B cell (primary cell): ENCODE results near the gene CAV2. TPM values are rescaled to one million over a fixed set of nuclear protein-coding genes. Genes with fewer than 3 reads are reported as not detected.

Experiments used
- ATAC-seq: fragments of 200-7000 bp; cut with Tn5 transposase; one replicate; pipeline ENCODE4 v1.10.0; 2021; ENCODE audit warnings: low read depth, mild to moderate bottlenecking, moderate number of reproducible peaks, moderate library complexity
- CTCF ChIA-PET: fragments of 350-600 bp; sonication (Branson Sonifier 250); formaldehyde crosslinking; loops from one replicate; lab custom pipeline; 2021; ENCODE audit warnings: antibody characterized with exemption, inconsistent platforms; lab: Charles Lee
- POLR2A ChIA-PET: fragments of 350-600 bp; sonication (Branson Sonifier 250); formaldehyde crosslinking; loops from one replicate; lab custom pipeline; 2021; ENCODE audit warnings: antibody characterized with exemption; lab: Charles Lee
- DNase-seq: peaks from one replicate; pipeline ENCODE4 v3.0.0; 2013
- H2AFZ ChIP-seq: 2 replicates; pipeline ENCODE4 v1.6.1; 2012; ENCODE audit warnings: mild to moderate bottlenecking, low read depth, low read length; ENCODE audit not compliant: insufficient read depth, poor library complexity, severe bottlenecking
- H3K27ac ChIP-seq, 2 donors: 1 replicate in 1 of 2; 2 replicates in 1 of 2; pipeline ENCODE4 v1.5.1; 2012 to 2013; ENCODE audit warnings: low read length in 2 of 2, mild to moderate bottlenecking in 2 of 2, moderate library complexity in 1 of 2
- H3K27me3 ChIP-seq, 4 experiments: fragments of 200-600 bp in 1 of 4; sonication (generic) in 1 of 4; replicated peaks in 1 of 4; 1 replicate in 2 of 4; 2 replicates in 2 of 4; pipeline versions ENCODE4 v1.6.1 to v1.7.0; 2013 to 2016; ENCODE audit warnings: low read length in 3 of 4, mild to moderate bottlenecking in 2 of 4, mixed read lengths in 1 of 4, moderate library complexity in 1 of 4; ENCODE audit not compliant: insufficient read depth in 4 of 4, control insufficient read depth in 3 of 4; ENCODE audit errors: control extremely low read depth in 1 of 4
- H3K36me3 ChIP-seq, 2 experiments: replicated peaks in 1 of 2; 1 replicate in 1 of 2; 2 replicates in 1 of 2; pipeline versions ENCODE4 v1.6.1 to v1.7.1; 2013; ENCODE audit warnings: low read length in 1 of 2; ENCODE audit not compliant: insufficient read depth in 2 of 2, control insufficient read depth in 1 of 2; ENCODE audit errors: control extremely low read depth in 1 of 2, extremely low read depth in 1 of 2
- H3K4me1 ChIP-seq, 2 donors: fragments of 200-600 bp in 1 of 2; sonication (generic) in 1 of 2; 1 replicate in 1 of 2; 2 replicates in 1 of 2; pipeline versions ENCODE4 v1.5.1 to v1.6.1; 2013 to 2017; ENCODE audit warnings: low read length in 2 of 2; ENCODE audit not compliant: control insufficient read depth in 2 of 2, insufficient read depth in 2 of 2
- H3K4me2 ChIP-seq: replicated peaks from 2 replicates; pipeline ENCODE3; 2012; ENCODE audit warnings: mild to moderate bottlenecking, low read depth, low read length; ENCODE audit not compliant: poor library complexity, severe bottlenecking
- H3K4me3 ChIP-seq, 5 experiments: fragments of 200-600 bp in 1 of 5; sonication (generic) in 1 of 5; 1 replicate in 3 of 5; 2 replicates in 2 of 5; pipeline versions ENCODE4 v1.5.1 to v1.7.0; 2011 to 2016; ENCODE audit warnings: low read length in 4 of 5, mild to moderate bottlenecking in 4 of 5, low read depth in 2 of 5, control low read depth in 1 of 5, moderate library complexity in 1 of 5; ENCODE audit not compliant: insufficient read depth in 1 of 5; ENCODE audit errors: control extremely low read depth in 1 of 5, extremely low read depth in 1 of 5
- H3K79me2 ChIP-seq: fragments of 200-600 bp; sonication (generic); one replicate; pipeline ENCODE4 v1.6.0; 2016; ENCODE audit warnings: low read length; ENCODE audit not compliant: control insufficient read depth, insufficient read depth
- H3K9ac ChIP-seq: fragments of 200-600 bp; sonication (generic); 2 replicates; pipeline ENCODE4 v1.6.1; 2017; ENCODE audit warnings: mild to moderate bottlenecking, low read length, moderate library complexity
- H3K9me3 ChIP-seq, 3 donors: one replicate each; pipeline versions ENCODE4 v1.6.1 to v1.7.1; 2013; ENCODE audit warnings: low read length in 2 of 3; ENCODE audit not compliant: control insufficient read depth in 2 of 3, insufficient read depth in 1 of 3; ENCODE audit errors: control extremely low read depth in 1 of 3
- H4K20me1 ChIP-seq: 2 replicates; pipeline ENCODE4 v1.6.0; 2012; ENCODE audit warnings: mild to moderate bottlenecking, low read length; ENCODE audit not compliant: insufficient read depth, control insufficient read depth, poor library complexity, severe bottlenecking
- H3K27ac Mint-ChIP-seq: one replicate; pipeline ENCODE4 v1.8.0; 2021; ENCODE audit warnings: mixed read lengths
- H3K27me3 Mint-ChIP-seq: one replicate; pipeline ENCODE4 v1.8.0; 2021; ENCODE audit warnings: mixed read lengths
- H3K4me1 Mint-ChIP-seq: one replicate; pipeline ENCODE4 v1.8.0; 2021; ENCODE audit warnings: mixed read lengths
- H3K4me3 Mint-ChIP-seq: one replicate; pipeline ENCODE4 v1.8.0; 2021; ENCODE audit warnings: mixed read lengths
- H3K9me3 Mint-ChIP-seq: one replicate; pipeline ENCODE4 v1.8.0; 2022; ENCODE audit warnings: mixed read lengths; ENCODE audit not compliant: insufficient read depth
- EZH2 ChIP-seq: IDR thresholded peaks from 2 replicates; pipeline ENCODE4 v1.6.1; 2012; ENCODE audit warnings: borderline replicate concordance, low read depth, mild to moderate bottlenecking, moderate library complexity, low read length; ENCODE audit not compliant: insufficient read depth, poor library complexity, severe bottlenecking
- WGBS: methylation state at CpG from one replicate; pipeline ENCODE4 v1.1.5; 2013; ENCODE audit warnings: missing lambda C conversion rate; ENCODE audit not compliant: insufficient coverage; 5-methylcytosine and 5-hydroxymethylcytosine counted together
- intact Hi-C: fragments of 100-400 bp; cut with micrococcal nuclease; formaldehyde crosslinking; loops from one replicate; pipeline ENCODE4 v1.10.0; 2022
- polyA plus RNA-seq: library from polyadenylated mRNA; depleted of rRNA; stranded (reverse); fragments of >200 nt; gene quantifications from 2 replicates; pipeline ENCODE4 v1.2.3, GENCODE V29; 2012
- total RNA-seq, 2 donors: library from RNA; stranded (reverse); fragments of 120-200 nt in 1 of 2; gene quantifications; 1 replicate in 1 of 2; 2 replicates in 1 of 2; pipeline versions ENCODE4 v1.2.3 to v1.2.4, GENCODE V29; 2013 to 2022
- TF ChIP-seq, protein P1 (sequence below): fragments of 200-600 bp; IDR thresholded peaks from one replicate; pipeline ENCODE4 v1.8.0; 2022; ENCODE audit warnings: antibody characterized with exemption, mild to moderate bottlenecking

The CAV2 gene
- total and polyA plus RNA-seq, 2 donors (not counting 1 experiment from before 2014, with no cell fraction given): not detected

GRCh38 chr7:116451957-116452729 is 47.4 kb upstream of the CAV2 start:
- CTCF ChIA-PET: interaction anchor here (1.0 to 1.2 kb wide), 2 partner anchors 74 to 137 kb away, joined by 3 read pairs; no protein-coding TSS in a partner anchor
- peaks cover 9% of the 10 kb centered on the region for H3K27me3 Mint-ChIP-seq
- WGBS: 100% methylated on average over 1 of the region's 2 CpGs

GRCh38 chr7:116454377-116454776 is 45.2 kb upstream of the CAV2 start:
- no peaks in the 10 kb centered on the region for H4K20me1 ChIP-seq
- H3K4me1 Mint-ChIP-seq: no peaks in the 10 kb centered on the region
- DNase-seq (no peak), ATAC-seq (no peak)
- H3K9me3 ChIP-seq: no peaks in the 10 kb centered on the region
- WGBS: no CpG with 5 or more reads among the region's 2 CpGs
- H3K4me3 ChIP-seq: no peak overlapping the region
- peaks cover 0 to 2% (median 0%) of the 10 kb centered on the region in 4 experiments for H3K27me3 ChIP-seq
- ChIA-PET POLR2A (no interaction called here), CTCF (no interaction called here)
- no peaks in the 10 kb centered on the region for H3K9me3 Mint-ChIP-seq
- peaks cover 7% of the 10 kb centered on the region for H3K27me3 Mint-ChIP-seq
- intact Hi-C loops: no loop called here
- H3K9ac ChIP-seq: no peak overlapping the region
- no peak overlapping the region for H3K27ac ChIP-seq
- no peaks in the 10 kb centered on the region for H3K4me1 ChIP-seq
- no peaks in the 10 kb centered on the region for H3K79me2 ChIP-seq
- no peak overlapping the region for H3K27ac Mint-ChIP-seq
- H2AFZ ChIP-seq: no peak overlapping the region
- TF ChIP-seq, protein P1, sequence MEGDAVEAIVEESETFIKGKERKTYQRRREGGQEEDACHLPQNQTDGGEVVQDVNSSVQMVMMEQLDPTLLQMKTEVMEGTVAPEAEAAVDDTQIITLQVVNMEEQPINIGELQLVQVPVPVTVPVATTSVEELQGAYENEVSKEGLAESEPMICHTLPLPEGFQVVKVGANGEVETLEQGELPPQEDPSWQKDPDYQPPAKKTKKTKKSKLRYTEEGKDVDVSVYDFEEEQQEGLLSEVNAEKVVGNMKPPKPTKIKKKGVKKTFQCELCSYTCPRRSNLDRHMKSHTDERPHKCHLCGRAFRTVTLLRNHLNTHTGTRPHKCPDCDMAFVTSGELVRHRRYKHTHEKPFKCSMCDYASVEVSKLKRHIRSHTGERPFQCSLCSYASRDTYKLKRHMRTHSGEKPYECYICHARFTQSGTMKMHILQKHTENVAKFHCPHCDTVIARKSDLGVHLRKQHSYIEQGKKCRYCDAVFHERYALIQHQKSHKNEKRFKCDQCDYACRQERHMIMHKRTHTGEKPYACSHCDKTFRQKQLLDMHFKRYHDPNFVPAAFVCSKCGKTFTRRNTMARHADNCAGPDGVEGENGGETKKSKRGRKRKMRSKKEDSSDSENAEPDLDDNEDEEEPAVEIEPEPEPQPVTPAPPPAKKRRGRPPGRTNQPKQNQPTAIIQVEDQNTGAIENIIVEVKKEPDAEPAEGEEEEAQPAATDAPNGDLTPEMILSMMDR: no peak
- TF ChIP-seq EZH2: no peak
- H3K4me3 Mint-ChIP-seq: no peak overlapping the region
- H3K36me3 ChIP-seq: no peaks in the 10 kb centered on the region
- no peak overlapping the region for H3K4me2 ChIP-seq

More at GRCh38 chr7:116451957-116452729, 47.4 kb upstream of the CAV2 start:
- Histone ChIP-seq H4K20me1 (no peaks in the 10 kb centered on the region), H3K4me2 (no peak overlapping the region), H3K36me3 (no peaks in the 10 kb centered on the region), H3K4me3 (no peak overlapping the region), H3K27ac (no peak overlapping the region), H3K27me3 (peaks cover 0 to 5% (median 0%) of the 10 kb centered on the region in 4 experiments), H2AFZ (no peak overlapping the region), H3K9ac (no peak overlapping the region), H3K9me3 (no peaks in the 10 kb centered on the region), H3K4me1 (no peaks in the 10 kb centered on the region), H3K79me2 (no peaks in the 10 kb centered on the region)
- H3K9me3 Mint-ChIP-seq: no peaks in the 10 kb centered on the region
- no peak for ATAC-seq
- no peak for DNase-seq
- intact Hi-C loops: no loop called here
- no peak overlapping the region for H3K4me3 Mint-ChIP-seq
- no peak overlapping the region for H3K27ac Mint-ChIP-seq
- POLR2A ChIA-PET: no interaction called here
- TF ChIP-seq EZH2: no peak
- TF ChIP-seq, protein P1: no peak
- H3K4me1 Mint-ChIP-seq: no peaks in the 10 kb centered on the region
